GM19372 (cell line): ENCODE measurements around the gene MAP2K1.
"Not testable (repeated sequence)": the region's sequence is repeated elsewhere in the genome, so short reads cannot be mapped to it uniquely, and the experiment has no call there.

Experiments
- ATAC-seq: cut with Tn5 transposase; IDR thresholded peaks from one replicate; pipeline ENCODE4 v1.9.1; 2021; ENCODE audit warnings: mild to moderate bottlenecking, low read depth, moderate library complexity; ENCODE audit not compliant: unreplicated experiment

Gene MAP2K1

GRCh38 chr15:66422347-66422746 lies 35.6 kb downstream of the MAP2K1 start:
- no peak for ATAC-seq

- ATAC-seq = no peak
These were observed 36.4 kb downstream of the MAP2K1 start for GRCh38 chr15:66423149-66423548.

GRCh38 chr15:66424963-66425612 lies 38.4 kb downstream of the MAP2K1 start:
- ATAC-seq = no peak

- no peak for ATAC-seq
These were observed 39.1 kb downstream of the MAP2K1 start for GRCh38 chr15:66425837-66426236.

GRCh38 chr15:66429117-66429516 lies 42.4 kb downstream of the MAP2K1 start:
- ATAC-seq = no peak

GRCh38 chr15:66429546-66429945 lies 42.8 kb downstream of the MAP2K1 start:
- no peak for ATAC-seq

GRCh38 chr15:66430627-66431255 lies 44.0 kb downstream of the MAP2K1 start:
- ATAC-seq = no peak

- ATAC-seq = no peak
These were observed 47.0 kb downstream of the MAP2K1 start for GRCh38 chr15:66433726-66434125.

GRCh38 chr15:66440501-66440900 lies 53.8 kb downstream of the MAP2K1 start:
- no peak for ATAC-seq

- no peak for ATAC-seq
These were observed 65.7 kb downstream of the MAP2K1 start for GRCh38 chr15:66452420-66452819.

GRCh38 chr15:66452971-66453580 lies 66.4 kb downstream of the MAP2K1 start:
- ATAC-seq = no peak

- ATAC-seq = no peak
These were observed 67.4 kb downstream of the MAP2K1 start for GRCh38 chr15:66454143-66454542.

- no peak for ATAC-seq
These were observed 69.5 kb downstream of the MAP2K1 start for GRCh38 chr15:66456211-66456610.

- no peak for ATAC-seq
These were observed 73.3 kb downstream of the MAP2K1 start for GRCh38 chr15:66459818-66460615.

GRCh38 chr15:66461294-66461693 lies 74.6 kb downstream of the MAP2K1 start:
- not testable (repeated sequence) for ATAC-seq

- ATAC-seq = no peak
These were observed 75.2 kb downstream of the MAP2K1 start for GRCh38 chr15:66461917-66462316.

GRCh38 chr15:66462627-66463026 lies 75.9 kb downstream of the MAP2K1 start:
- no peak for ATAC-seq

- not testable (repeated sequence) for ATAC-seq
These were observed 78.6 kb downstream of the MAP2K1 start for GRCh38 chr15:66465294-66465693.

- ATAC-seq = not testable (repeated sequence)
These were observed 80.7 kb downstream of the MAP2K1 start for GRCh38 chr15:66467162-66468040.

- ATAC-seq = not testable (repeated sequence)
These were observed 84.1 kb downstream of the MAP2K1 start for GRCh38 chr15:66470825-66471224.
